ENCODE data around the gene HERC5. TPM values are rescaled to one million over a fixed set of nuclear protein-coding genes. Genes with fewer than 3 reads are reported as not detected.

HERC5 gene
- total RNA-seq, 6 experiments from 2014 or later: 1.5 to 5.8 (median 1.8) TPM

GRCh38 chr4:88413801-88414200 lies 43.1 kb upstream of the HERC5 start:
- no peak for ATAC-seq
- no peak for DNase-seq
- H3K27ac ChIP-seq: no peak overlapping the region

GRCh38 chr4:88414755-88415154 lies 42.2 kb upstream of the HERC5 start:
- TF ChIP-seq POLR2A (IDR thresholded peaks at IDR 0.05): no peak
- TF ChIP-seq, protein P1, sequence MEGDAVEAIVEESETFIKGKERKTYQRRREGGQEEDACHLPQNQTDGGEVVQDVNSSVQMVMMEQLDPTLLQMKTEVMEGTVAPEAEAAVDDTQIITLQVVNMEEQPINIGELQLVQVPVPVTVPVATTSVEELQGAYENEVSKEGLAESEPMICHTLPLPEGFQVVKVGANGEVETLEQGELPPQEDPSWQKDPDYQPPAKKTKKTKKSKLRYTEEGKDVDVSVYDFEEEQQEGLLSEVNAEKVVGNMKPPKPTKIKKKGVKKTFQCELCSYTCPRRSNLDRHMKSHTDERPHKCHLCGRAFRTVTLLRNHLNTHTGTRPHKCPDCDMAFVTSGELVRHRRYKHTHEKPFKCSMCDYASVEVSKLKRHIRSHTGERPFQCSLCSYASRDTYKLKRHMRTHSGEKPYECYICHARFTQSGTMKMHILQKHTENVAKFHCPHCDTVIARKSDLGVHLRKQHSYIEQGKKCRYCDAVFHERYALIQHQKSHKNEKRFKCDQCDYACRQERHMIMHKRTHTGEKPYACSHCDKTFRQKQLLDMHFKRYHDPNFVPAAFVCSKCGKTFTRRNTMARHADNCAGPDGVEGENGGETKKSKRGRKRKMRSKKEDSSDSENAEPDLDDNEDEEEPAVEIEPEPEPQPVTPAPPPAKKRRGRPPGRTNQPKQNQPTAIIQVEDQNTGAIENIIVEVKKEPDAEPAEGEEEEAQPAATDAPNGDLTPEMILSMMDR (IDR thresholded peaks at IDR 0.05): no peak
- Histone ChIP-seq H3K27me3 (no peaks in the 10 kb centered on the region), H3K4me3 (no peak overlapping the region), H3K36me3 (no peaks in the 10 kb centered on the region), H3K27ac (no peak overlapping the region), H3K4me1 (no peaks in the 10 kb centered on the region), H3K9me3 (no peaks in the 10 kb centered on the region)
- DNase-seq: no peak
- WGBS (ENCODE audit: insufficient coverage, low coverage, low lambda C conversion rate, missing lambda C conversion rate): 84% methylated on average over 4 of the region's 4 CpGs
- no peak for ATAC-seq
- intact Hi-C loops (cut with DNase I): no loop called here

More at GRCh38 chr4:88413801-88414200, 43.1 kb upstream of the HERC5 start:
- H3K27me3 ChIP-seq: no peaks in the 10 kb centered on the region
- H3K4me3 ChIP-seq: no peak overlapping the region
- intact Hi-C loops (cut with DNase I): no loop called here
- no peak for TF ChIP-seq POLR2A (IDR thresholded peaks at IDR 0.05)
- TF ChIP-seq, protein P1 (IDR thresholded peaks at IDR 0.05): no peak
- H3K9me3 ChIP-seq: no peaks in the 10 kb centered on the region
- 100% methylated on average over 1 of the region's 1 CpG for WGBS (ENCODE audit: insufficient coverage, low coverage, low lambda C conversion rate, missing lambda C conversion rate)
- H3K36me3 ChIP-seq: no peaks in the 10 kb centered on the region
- H3K4me1 ChIP-seq: no peaks in the 10 kb centered on the region

DNA sequence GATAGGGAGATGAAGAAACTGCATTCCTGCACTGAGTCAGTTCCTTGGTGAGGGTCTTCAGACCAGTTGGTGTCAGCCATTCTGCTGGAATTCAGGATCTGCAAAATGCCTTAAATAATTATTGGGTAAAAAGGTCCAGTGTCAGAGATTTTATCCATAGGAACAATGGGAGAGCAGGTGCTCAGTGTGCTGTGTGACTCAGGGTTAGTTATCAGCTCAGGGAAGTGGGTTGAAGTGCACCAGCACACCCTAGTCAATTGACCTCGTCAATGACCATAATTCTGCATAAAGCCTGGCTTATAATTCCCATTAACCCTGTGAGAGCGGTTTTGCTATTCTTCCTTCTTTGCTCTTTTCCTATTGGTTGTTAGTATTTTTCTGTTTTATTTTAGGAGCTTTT lies 40.9 kb upstream of the HERC5 start:
- H3K4me1 ChIP-seq: no peaks in the 10 kb centered on the region
- no peak overlapping the region for H3K27ac ChIP-seq
- H3K9me3 ChIP-seq: no peaks in the 10 kb centered on the region
- no peaks in the 10 kb centered on the region for H3K27me3 ChIP-seq
- H3K36me3 ChIP-seq: no peaks in the 10 kb centered on the region
- no peak for ATAC-seq
- WGBS (ENCODE audit: insufficient coverage, low coverage, low lambda C conversion rate, missing lambda C conversion rate): 89% methylated on average over 1 of the region's 2 CpGs
- no peak for DNase-seq
- no peak overlapping the region for H3K4me3 ChIP-seq
- TF ChIP-seq POLR2A (IDR thresholded peaks at IDR 0.05): no peak
- TF ChIP-seq, protein P1 (IDR thresholded peaks at IDR 0.05): no peak
- intact Hi-C loops (cut with DNase I): no loop called here

DNA sequence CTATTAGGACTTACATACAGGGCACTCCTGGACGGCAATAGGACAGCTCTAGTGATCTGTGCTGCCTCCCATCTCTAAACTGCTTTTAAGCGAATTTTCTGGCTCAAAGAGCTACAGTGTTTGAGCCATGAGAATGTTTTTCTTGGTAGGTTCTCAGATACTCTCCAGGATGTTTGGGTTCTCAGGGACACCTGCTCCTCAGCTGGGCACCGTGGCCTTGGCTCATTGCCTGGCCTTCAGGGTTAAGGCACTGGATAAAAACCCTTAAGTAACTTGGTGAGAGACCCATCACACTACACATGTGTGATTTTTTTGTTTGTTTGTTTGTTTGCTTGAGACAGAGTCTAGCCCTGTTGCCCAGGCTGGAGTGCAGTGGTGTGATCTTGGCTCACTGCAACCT lies 38.5 kb upstream of the HERC5 start:
- Histone ChIP-seq H3K4me1 (no peaks in the 10 kb centered on the region), H3K27ac (no peak overlapping the region), H3K27me3 (no peaks in the 10 kb centered on the region), H3K4me3 (no peak overlapping the region), H3K36me3 (no peaks in the 10 kb centered on the region), H3K9me3 (no peaks in the 10 kb centered on the region)
- 92% methylated on average over 2 of the region's 3 CpGs for WGBS (ENCODE audit: insufficient coverage, low coverage, low lambda C conversion rate, missing lambda C conversion rate)
- ATAC-seq: no peak
- no peak for DNase-seq
- intact Hi-C loops (cut with DNase I): no loop called here
- TF ChIP-seq, protein P1 (IDR thresholded peaks at IDR 0.05): no peak
- TF ChIP-seq POLR2A (IDR thresholded peaks at IDR 0.05): no peak

DNA sequence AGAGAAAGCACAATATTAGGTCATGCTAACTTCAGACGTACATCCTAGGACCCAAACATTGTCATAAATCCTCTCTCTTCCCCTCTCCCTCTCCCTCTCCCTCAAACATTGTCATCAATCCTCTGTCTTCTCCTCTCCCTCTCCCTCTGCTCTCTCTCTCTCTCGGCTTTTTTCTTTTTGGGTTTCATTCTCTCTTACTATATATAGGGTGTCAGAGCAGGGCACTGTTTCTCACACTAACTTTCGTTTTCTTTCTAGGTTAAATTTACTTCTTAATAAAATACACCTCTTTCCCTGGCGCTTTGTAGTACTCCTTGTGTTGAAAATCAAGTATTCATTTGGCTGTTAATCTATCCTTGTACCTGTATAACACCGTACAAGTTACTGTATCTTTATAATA lies 37.0 kb upstream of the HERC5 start:
- no peaks in the 10 kb centered on the region for H3K4me1 ChIP-seq
- ATAC-seq: no peak

More for the DNA sequence above, 37.0 kb upstream of the HERC5 start:
- TF ChIP-seq POLR2A (IDR thresholded peaks at IDR 0.05): no peak
- TF ChIP-seq, protein P1 (IDR thresholded peaks at IDR 0.05): no peak
- Histone ChIP-seq H3K9me3 (no peaks in the 10 kb centered on the region), H3K4me3 (no peak overlapping the region), H3K27me3 (no peaks in the 10 kb centered on the region), H3K36me3 (no peaks in the 10 kb centered on the region), H3K27ac (no peak overlapping the region)
- intact Hi-C loops (cut with DNase I): no loop called here
- WGBS (ENCODE audit: insufficient coverage, low coverage, low lambda C conversion rate, missing lambda C conversion rate): 95% methylated on average over 5 of the region's 5 CpGs
- DNase-seq: no peak
